IMR-90 (cell line): ENCODE results near the gene LENEP. TPM values are rescaled to one million over a fixed set of nuclear protein-coding genes. Genes with fewer than 3 reads are reported as not detected.

Source experiments
- ATAC-seq: fragments of 200-7000 bp; cut with Tn5 transposase; 2 replicates; pipeline ENCODE4 v1.9.1; 2020; ENCODE audit warnings: low read depth, mild to moderate bottlenecking, moderate library complexity
- BruUV-seq: library from RNA; stranded (reverse); fragments of 400-500 nt; replicated peaks from 2 replicates; lab custom pipeline; 2021; lab: Mats Ljungman, UMichigan
- CTCF ChIA-PET: fragments of 300-600 bp; formaldehyde crosslinking; extraction: SDS; loops from one replicate; lab custom pipeline; 2021; ENCODE audit warnings: antibody characterized with exemption; lab: Yijun Ruan, JAX
- POLR2A ChIA-PET: fragments of 300-600 bp; sonication (Branson Sonifier 250); formaldehyde crosslinking; loops from one replicate; lab custom pipeline; 2022; ENCODE audit warnings: antibody characterized with exemption; ENCODE audit not compliant: unreplicated experiment; lab: Charles Lee
- DNase-seq: peaks from one replicate; pipeline ENCODE4 v3.0.0; 2013
- H2AFZ ChIP-seq: replicated peaks from 2 replicates; pipeline ENCODE3; 2013; ENCODE audit warnings: low read length, mild to moderate bottlenecking; ENCODE audit not compliant: poor library complexity
- H2AK5ac ChIP-seq: 2 replicates; pipeline ENCODE4 v1.6.1; 2013; ENCODE audit warnings: low read depth, low read length, inconsistent platforms
- H2AK9ac ChIP-seq: replicated peaks from 2 replicates; pipeline ENCODE3; 2013; ENCODE audit warnings: mild to moderate bottlenecking, low read depth, low read length, moderate library complexity; ENCODE audit not compliant: poor library complexity
- H2BK120ac ChIP-seq: 2 replicates; pipeline ENCODE4 v1.6.1; 2013; ENCODE audit warnings: low read depth, low read length, inconsistent platforms
- H2BK15ac ChIP-seq: 3 replicates; pipeline ENCODE4 v1.6.1; 2013; ENCODE audit warnings: low read depth, low read length, inconsistent platforms
- H2BK20ac ChIP-seq: 2 replicates; pipeline ENCODE4 v1.6.1; 2013; ENCODE audit warnings: low read depth, mild to moderate bottlenecking, inconsistent platforms, low read length, moderate library complexity
- H2BK5ac ChIP-seq: 2 replicates; pipeline ENCODE4 v1.6.1; 2013; ENCODE audit warnings: mild to moderate bottlenecking, low read depth, low read length, inconsistent platforms; ENCODE audit not compliant: poor library complexity, severe bottlenecking
- H3K14ac ChIP-seq: replicated peaks from 2 replicates; pipeline ENCODE4 v1.6.1; 2013; ENCODE audit warnings: low read depth, low read length, inconsistent platforms
- H3K18ac ChIP-seq: 2 replicates; pipeline ENCODE4 v1.6.1; 2013; ENCODE audit warnings: low read depth, low read length, control low read depth
- H3K23ac ChIP-seq: 2 replicates; pipeline ENCODE4 v1.6.1; 2013; ENCODE audit warnings: low read depth, low read length, inconsistent platforms
- H3K27ac ChIP-seq: 2 replicates; pipeline ENCODE4 v1.5.1; 2013; ENCODE audit warnings: mild to moderate bottlenecking, control low read depth, low read length; ENCODE audit not compliant: insufficient read depth
- H3K27me3 ChIP-seq: 2 replicates; pipeline ENCODE4 v1.6.1; 2013; ENCODE audit warnings: low read length; ENCODE audit not compliant: control insufficient read depth, insufficient read depth
- H3K36me3 ChIP-seq: 2 replicates; pipeline ENCODE4 v1.6.1; 2013; ENCODE audit warnings: low read length, mixed read lengths; ENCODE audit not compliant: control insufficient read depth, insufficient read depth
- H3K4ac ChIP-seq: 2 replicates; pipeline ENCODE4 v1.6.1; 2013; ENCODE audit warnings: low read depth, low read length, inconsistent platforms
- H3K4me1 ChIP-seq: 2 replicates; pipeline ENCODE4 v1.6.1; 2013; ENCODE audit warnings: low read length, mixed read lengths; ENCODE audit not compliant: control insufficient read depth, insufficient read depth
- H3K4me2 ChIP-seq: 2 replicates; pipeline ENCODE4 v1.6.1; 2013; ENCODE audit warnings: low read depth, mild to moderate bottlenecking, control low read depth, low read length, moderate library complexity
- H3K4me3 ChIP-seq: 2 replicates; pipeline ENCODE4 v1.5.1; 2013; ENCODE audit warnings: low read depth, mild to moderate bottlenecking, control low read depth, low read length, moderate library complexity; ENCODE audit not compliant: insufficient read depth
- H3K56ac ChIP-seq: 2 replicates; pipeline ENCODE4 v1.6.1; 2013; ENCODE audit warnings: low read length, inconsistent platforms; ENCODE audit not compliant: insufficient read depth; ENCODE audit errors: extremely low read depth
- H3K79me1 ChIP-seq, 2 experiments: 2 replicates each; pipeline ENCODE4 v1.6.1; 2013; ENCODE audit warnings: low read length in 2 of 2, inconsistent platforms in 1 of 2, low read depth in 1 of 2
- H3K9ac ChIP-seq: 2 replicates; pipeline ENCODE4 v1.6.1; 2013; ENCODE audit warnings: low read depth, low read length, control low read depth
- H3K9me1 ChIP-seq: 2 replicates; pipeline ENCODE4 v1.6.1; 2013; ENCODE audit warnings: low read length, inconsistent platforms; ENCODE audit not compliant: insufficient read depth
- H3K9me3 ChIP-seq: 2 replicates; pipeline ENCODE4 v1.6.1; 2013; ENCODE audit warnings: low read length; ENCODE audit not compliant: control insufficient read depth, insufficient read depth
- H4K20me1 ChIP-seq: 2 replicates; pipeline ENCODE4 v1.6.1; 2013; ENCODE audit warnings: low read length, inconsistent platforms; ENCODE audit not compliant: insufficient read depth
- H4K5ac ChIP-seq: 2 replicates; pipeline ENCODE4 v1.6.1; 2013; ENCODE audit warnings: mild to moderate bottlenecking, low read depth, low read length, control low read depth
- H4K8ac ChIP-seq, 2 experiments: 2 replicates each; pipeline ENCODE4 v1.6.1; 2013; ENCODE audit warnings: low read depth in 2 of 2, low read length in 2 of 2, control low read depth in 1 of 2, inconsistent platforms in 1 of 2
- H4K91ac ChIP-seq: 2 replicates; pipeline ENCODE4 v1.6.1; 2013; ENCODE audit warnings: low read depth, low read length, inconsistent platforms; ENCODE audit not compliant: insufficient read depth
- BHLHE40 ChIP-seq: fragments of 150-350 bp; IDR thresholded peaks from 2 replicates; pipeline ENCODE4 v1.6.1; 2016; ENCODE audit warnings: mild to moderate bottlenecking, low read depth, low read length
- CEBPB ChIP-seq: IDR thresholded peaks from 2 replicates; pipeline ENCODE4 v1.6.1; 2012; ENCODE audit warnings: low read depth, low read length, improper control_type of control experiment
- CHD1 ChIP-seq: IDR thresholded peaks from 2 replicates; pipeline ENCODE4 v1.6.1; 2012; ENCODE audit warnings: low read depth, low read length, improper control_type of control experiment
- ELK1 ChIP-seq: fragments of 150-350 bp; IDR thresholded peaks from 2 replicates; pipeline ENCODE4 v1.6.1; 2016; ENCODE audit warnings: low read depth, mild to moderate bottlenecking, low read length, moderate library complexity, borderline replicate concordance
- FOS ChIP-seq: fragments of 150-350 bp; IDR thresholded peaks from 2 replicates; pipeline ENCODE4 v1.6.1; 2016; ENCODE audit warnings: low read depth, low read length
- MAFK ChIP-seq: IDR thresholded peaks from 2 replicates; pipeline ENCODE4 v1.6.1; 2012; ENCODE audit warnings: low read depth, low read length, improper control_type of control experiment
- MAZ ChIP-seq: IDR thresholded peaks from 2 replicates; pipeline ENCODE4 v1.6.1; 2012; ENCODE audit warnings: low read depth, mild to moderate bottlenecking, low read length, improper control_type of control experiment, moderate library complexity, borderline replicate concordance
- MXI1 ChIP-seq: IDR thresholded peaks from 2 replicates; pipeline ENCODE4 v1.6.1; 2012; ENCODE audit warnings: low read depth, mild to moderate bottlenecking, low read length, moderate library complexity, borderline replicate concordance
- NFE2L2 ChIP-seq: fragments of 150-350 bp; IDR thresholded peaks from 2 replicates; pipeline ENCODE4 v1.6.1; 2016; ENCODE audit warnings: low read depth, mild to moderate bottlenecking, low read length
- POLR2A ChIP-seq: IDR thresholded peaks from 2 replicates; pipeline ENCODE4 v1.6.1; 2012; ENCODE audit warnings: mild to moderate bottlenecking, low read depth, low read length
- RAD21 ChIP-seq: IDR thresholded peaks from 2 replicates; pipeline ENCODE4 v1.6.1; 2012; ENCODE audit warnings: low read length, improper control_type of control experiment
- RCOR1 ChIP-seq: IDR thresholded peaks from 2 replicates; pipeline ENCODE4 v1.6.1; 2012; ENCODE audit warnings: mild to moderate bottlenecking, low read length, improper control_type of control experiment; ENCODE audit not compliant: insufficient replicate concordance
- RFX5 ChIP-seq: IDR thresholded peaks from 2 replicates; pipeline ENCODE4 v1.8.0; 2012; ENCODE audit warnings: low read depth, mild to moderate bottlenecking, low read length, moderate library complexity
- SMC3 ChIP-seq: fragments of 150-350 bp; IDR thresholded peaks from 2 replicates; pipeline ENCODE4 v1.6.1; 2016; ENCODE audit warnings: low read depth, mild to moderate bottlenecking, antibody characterized with exemption, low read length, moderate library complexity
- USF2 ChIP-seq: fragments of 150-350 bp; IDR thresholded peaks from 2 replicates; pipeline ENCODE4 v1.6.1; 2017; ENCODE audit warnings: mild to moderate bottlenecking, antibody characterized with exemption, low read length, low read depth
- WGBS, 2 experiments: methylation state at CpG; one replicate each; pipeline versions ENCODE4 v1.1.5 to v1.1.7; 2013; ENCODE audit warnings: missing lambda C conversion rate in 2 of 2; ENCODE audit not compliant: insufficient read length in 1 of 2; ENCODE audit errors: extremely low coverage in 2 of 2; 5-methylcytosine and 5-hydroxymethylcytosine counted together
- dilution Hi-C: fragments of 300-500 bp; cut with HindIII; formaldehyde crosslinking; loops from one replicate; pipeline ENCODE4 v1.14.3; 2018; ENCODE audit warnings: low sequenced_read_pairs; ENCODE audit not compliant: unreplicated experiment
- in situ Hi-C: fragments of 300-500 bp; cut with MboI; formaldehyde crosslinking; loops from 3 replicates; pipeline ENCODE4 v1.14.3; 2019; ENCODE audit warnings: low sequenced_read_pairs, inconsistent platforms, mixed read lengths
- intact Hi-C: fragments of 100-400 bp; cut with micrococcal nuclease; formaldehyde crosslinking; loops from 2 replicates; pipeline ENCODE4 v1.10.0; 2022
- polyA plus RNA-seq, 3 experiments: library from polyadenylated mRNA; depleted of rRNA; stranded (reverse); fragments of >200 nt; gene quantifications; 2 replicates each; pipeline ENCODE4 v1.2.3, GENCODE V29; 2012; ENCODE audit warnings: low replicate concordance in 1 of 3
- total RNA-seq: library from RNA; depleted of rRNA; stranded (reverse); fragments of >200 nt; gene quantifications from 2 replicates; pipeline ENCODE4 v1.2.3, GENCODE V29; 2012
- TF ChIP-seq, protein P1 (sequence below): conservative IDR thresholded peaks from 2 replicates; pipeline ENCODE4 v1.5.1; 2012; ENCODE audit warnings: mild to moderate bottlenecking, low read depth, low read length, improper control_type of control experiment

The LENEP gene
- total and polyA plus RNA-seq, 2 of the 4 experiments (the other 2 are of a cell fraction): not detected

DNA sequence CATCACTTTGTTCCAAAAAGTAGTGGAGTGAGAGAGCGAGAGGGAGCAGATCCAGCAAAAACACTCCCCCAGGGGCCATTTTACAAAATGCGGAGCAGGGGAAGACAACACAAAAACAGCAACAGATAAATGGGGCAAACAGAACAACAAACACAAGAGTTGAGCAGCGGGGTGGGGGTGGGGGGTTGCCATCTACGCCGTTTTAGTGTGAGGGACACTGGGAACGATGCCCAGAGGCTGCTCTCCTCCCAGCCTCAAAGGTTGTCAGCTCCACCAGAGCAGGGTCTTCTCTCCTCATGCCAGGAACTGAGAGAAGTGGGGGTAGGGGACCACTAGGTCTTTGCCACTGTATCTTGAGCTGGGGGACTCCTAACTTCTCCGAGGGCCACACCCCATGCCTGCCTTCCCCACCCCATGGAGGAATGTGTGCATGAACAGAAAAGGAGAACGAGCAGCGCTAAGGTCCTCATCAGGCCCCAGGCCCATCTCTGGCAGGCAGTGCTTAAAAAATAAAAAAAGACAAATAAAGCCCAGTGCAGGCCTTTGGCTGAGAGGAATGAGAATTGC lies 36.2 kb upstream of the LENEP start:
- H3K27ac ChIP-seq: no peak overlapping the region
- H2BK120ac ChIP-seq: no peak overlapping the region
- in situ Hi-C loops: loop anchor here (10.0 kb wide), 1 partner anchor 98 kb away; the partner anchor contains the start of gene ADAM15
- intact Hi-C loops: loop anchor here (5.0 kb wide), 1 partner anchor 105 kb away; the partner anchor contains the start of gene EFNA4
- peaks cover 17% of the 10 kb centered on the region for H4K20me1 ChIP-seq
- TF ChIP-seq MAZ (no peak), RCOR1 (no peak), CHD1 (no peak), RAD21 (no peak), ELK1 (no peak), MAFK (no peak), BHLHE40 (no peak), SMC3 (no peak), FOS (no peak), NFE2L2 (no peak), MXI1 (no peak), POLR2A (no peak), RFX5 (no peak), USF2 (no peak), CEBPB (no peak)
- TF ChIP-seq, protein P1, sequence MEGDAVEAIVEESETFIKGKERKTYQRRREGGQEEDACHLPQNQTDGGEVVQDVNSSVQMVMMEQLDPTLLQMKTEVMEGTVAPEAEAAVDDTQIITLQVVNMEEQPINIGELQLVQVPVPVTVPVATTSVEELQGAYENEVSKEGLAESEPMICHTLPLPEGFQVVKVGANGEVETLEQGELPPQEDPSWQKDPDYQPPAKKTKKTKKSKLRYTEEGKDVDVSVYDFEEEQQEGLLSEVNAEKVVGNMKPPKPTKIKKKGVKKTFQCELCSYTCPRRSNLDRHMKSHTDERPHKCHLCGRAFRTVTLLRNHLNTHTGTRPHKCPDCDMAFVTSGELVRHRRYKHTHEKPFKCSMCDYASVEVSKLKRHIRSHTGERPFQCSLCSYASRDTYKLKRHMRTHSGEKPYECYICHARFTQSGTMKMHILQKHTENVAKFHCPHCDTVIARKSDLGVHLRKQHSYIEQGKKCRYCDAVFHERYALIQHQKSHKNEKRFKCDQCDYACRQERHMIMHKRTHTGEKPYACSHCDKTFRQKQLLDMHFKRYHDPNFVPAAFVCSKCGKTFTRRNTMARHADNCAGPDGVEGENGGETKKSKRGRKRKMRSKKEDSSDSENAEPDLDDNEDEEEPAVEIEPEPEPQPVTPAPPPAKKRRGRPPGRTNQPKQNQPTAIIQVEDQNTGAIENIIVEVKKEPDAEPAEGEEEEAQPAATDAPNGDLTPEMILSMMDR: no peak
- CTCF ChIA-PET: no interaction called here
- H2BK15ac ChIP-seq: no peak overlapping the region
- H3K4me3 ChIP-seq: no peak overlapping the region
- no peak overlapping the region for H2AK9ac ChIP-seq
- H4K8ac ChIP-seq: no peak overlapping the region; a peak in 2 of 4 replicates
- POLR2A ChIA-PET: interaction anchor here (0.6 kb wide), 1 partner anchor 28 kb away, joined by 11 read pairs; no protein-coding TSS in a partner anchor
- ATAC-seq (no peak), DNase-seq (no peak)
- no peak overlapping the region for H4K91ac ChIP-seq
- no peak overlapping the region for H3K56ac ChIP-seq
- no CpG with 5 or more reads among the region's 9 CpGs for WGBS, 2 experiments
- H3K14ac ChIP-seq: no peak overlapping the region
- H3K18ac ChIP-seq: no peak overlapping the region
- H2BK20ac ChIP-seq: no peak overlapping the region
- H3K9me1 ChIP-seq: peaks cover 9% of the 10 kb centered on the region
- peaks cover 16% of the 10 kb centered on the region for H3K4me1 ChIP-seq
- H3K4me2 ChIP-seq: no peak overlapping the region
- H2AFZ ChIP-seq: peak overlapping the region; percentile 5
- H3K27me3 ChIP-seq: no peaks in the 10 kb centered on the region
- H4K5ac ChIP-seq: no peak overlapping the region
- no peak overlapping the region for H3K9ac ChIP-seq
- no peak overlapping the region for H3K4ac ChIP-seq
- no peak overlapping the region for H3K23ac ChIP-seq
- H3K79me1 ChIP-seq: peaks cover 18 to 60% of the 10 kb centered on the region in 2 experiments; a peak in 3 of 4 replicates
- dilution Hi-C loops: no loop called here
- no peaks in the 10 kb centered on the region for H3K9me3 ChIP-seq
- H2AK5ac ChIP-seq: peak overlapping the region; percentile 8; the same call in 1 of the 2 replicates
- no peak overlapping the region for H2BK5ac ChIP-seq
- no TSS peak for BruUV-seq
- peaks cover 11% of the 10 kb centered on the region for H3K36me3 ChIP-seq
